ENCODE measurements around the gene CLNK.
"Not testable (repeated sequence)": the region's sequence is repeated elsewhere in the genome, so short reads cannot be mapped to it uniquely, and the experiment has no call there.

Gene CLNK

DNA sequence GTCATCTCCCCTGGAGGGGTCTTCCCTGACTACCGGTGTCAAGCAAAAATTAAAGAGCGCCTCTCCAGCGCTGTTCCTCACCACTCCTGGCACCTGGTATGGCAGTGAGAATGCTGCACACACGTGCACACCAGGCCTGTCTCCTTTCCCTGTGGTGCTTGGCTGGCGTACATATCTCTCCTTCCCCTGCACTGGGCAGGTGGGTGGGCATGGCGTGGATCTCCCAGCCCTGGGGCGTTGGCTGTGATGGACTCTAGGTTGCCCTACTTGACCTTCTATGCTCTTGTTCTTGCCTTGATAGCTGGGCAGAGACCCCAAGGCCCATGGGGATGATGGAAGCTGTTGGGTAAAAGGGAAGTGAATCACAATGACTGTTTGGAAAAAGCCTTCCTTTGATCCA is 109.2 kb downstream of the CLNK start:
- no peak for DNase-seq

DNA sequence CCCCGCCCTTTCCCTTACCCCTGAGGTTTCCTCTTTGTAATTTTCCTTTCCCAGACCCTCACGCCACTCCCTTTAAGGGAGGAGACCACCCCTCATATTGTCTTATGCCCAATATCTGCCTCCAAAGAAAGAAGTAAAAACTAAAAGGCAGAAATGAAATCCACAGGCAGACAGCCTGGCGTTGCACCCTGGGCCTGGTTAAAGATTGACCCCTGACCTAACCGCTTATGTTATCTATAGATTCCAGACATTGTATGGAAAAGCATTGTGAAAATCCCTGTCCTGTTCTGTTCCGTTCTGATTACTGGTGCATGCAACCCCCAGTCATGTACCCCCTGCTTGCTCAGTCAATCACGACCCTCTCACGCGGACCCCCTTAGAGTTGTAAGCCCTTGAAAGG is 110.0 kb downstream of the CLNK start:
- DNase-seq: not testable (repeated sequence)

DNA sequence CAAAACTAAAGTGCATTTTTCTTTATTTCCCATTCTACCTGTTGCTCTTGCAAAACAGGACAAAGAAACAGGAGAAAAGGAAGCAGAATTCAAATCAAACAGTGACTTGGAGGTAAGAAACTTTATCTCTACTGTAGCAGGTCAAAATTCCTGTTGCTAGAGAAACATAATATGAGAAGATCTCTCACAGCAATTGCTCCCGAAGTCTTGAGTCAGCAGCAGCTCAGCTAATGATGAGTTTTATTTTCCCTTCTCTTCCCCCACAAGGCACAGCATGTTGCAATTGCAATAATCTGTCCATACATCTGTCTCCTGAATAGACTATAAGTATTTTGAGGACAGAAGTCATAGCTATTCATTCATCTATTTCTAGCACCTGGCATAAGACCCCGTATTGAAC is 112.7 kb downstream of the CLNK start:
- DNase-seq: no peak

DNA sequence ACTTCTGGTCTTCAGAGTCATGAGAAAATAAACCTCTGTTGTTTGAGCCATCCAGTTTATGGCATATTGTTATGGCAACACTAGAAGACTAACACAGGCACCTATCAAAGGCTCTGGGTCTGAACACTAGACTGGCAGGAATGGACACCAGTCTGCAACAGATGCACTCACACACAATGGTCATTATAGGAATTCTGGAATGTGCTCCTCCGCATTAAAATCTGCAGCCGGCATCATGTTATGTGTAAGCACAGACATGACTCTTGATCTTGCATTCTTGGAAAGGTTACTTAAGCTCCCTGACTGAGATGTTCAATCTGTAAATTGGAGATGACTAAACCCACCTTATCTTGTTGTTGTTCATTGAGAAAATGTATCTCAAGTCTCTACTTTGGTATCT is 115.1 kb downstream of the CLNK start:
- DNase-seq: no peak

DNA sequence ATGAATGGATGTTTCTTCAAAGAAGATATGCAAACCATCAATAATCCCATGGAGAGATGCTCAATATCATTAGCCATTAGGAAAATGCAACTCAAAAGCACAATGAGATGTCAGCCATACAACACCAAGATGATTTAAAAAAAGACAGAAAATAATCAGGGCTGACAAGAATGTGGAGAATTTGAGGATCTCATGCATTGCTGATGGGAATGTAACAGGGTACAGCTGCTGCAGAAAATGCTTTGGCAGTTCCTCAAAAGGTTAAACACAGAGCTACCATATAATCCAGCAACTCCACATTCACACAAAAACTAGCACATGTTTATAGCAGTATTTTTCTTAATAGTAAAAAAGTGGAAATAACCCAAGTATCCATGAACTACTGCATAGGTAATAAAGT is 116.8 kb downstream of the CLNK start:
- DNase-seq: no peak

GRCh38 chr4:10565166-10565780 is 119.3 kb downstream of the CLNK start:
- no peak for DNase-seq

- DNase-seq: no peak
Measured at GRCh38 chr4:10554694-10555093, 129.9 kb downstream of the CLNK start.

- no peak for DNase-seq
Measured at GRCh38 chr4:10554121-10554520, 130.4 kb downstream of the CLNK start.

GRCh38 chr4:10552591-10553280 is 131.8 kb downstream of the CLNK start:
- no peak for DNase-seq

GRCh38 chr4:10535912-10536311 is 148.7 kb downstream of the CLNK start:
- DNase-seq: no peak

DNA sequence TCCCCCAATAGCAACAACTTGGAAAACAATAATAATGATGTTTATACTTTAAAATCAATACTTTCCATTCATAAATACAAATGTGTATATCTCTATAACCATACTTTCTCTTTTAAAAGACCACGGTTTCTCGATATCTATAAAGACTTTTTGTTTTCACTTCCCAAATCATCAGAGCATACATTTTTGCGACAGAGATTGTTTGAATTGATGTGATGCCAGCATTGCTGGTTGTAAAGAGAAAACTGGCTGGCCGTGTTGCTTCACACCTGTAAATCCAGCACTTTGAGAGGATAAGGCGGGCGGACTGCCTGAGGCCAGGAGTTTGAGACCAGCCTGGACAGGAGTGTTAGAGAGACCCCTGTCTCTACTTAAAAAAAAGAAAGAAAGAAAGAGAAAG is 149.7 kb downstream of the CLNK start:
- DNase-seq: no peak

GRCh38 chr4:10532155-10532554 is 152.4 kb downstream of the CLNK start:
- no peak for DNase-seq

DNA sequence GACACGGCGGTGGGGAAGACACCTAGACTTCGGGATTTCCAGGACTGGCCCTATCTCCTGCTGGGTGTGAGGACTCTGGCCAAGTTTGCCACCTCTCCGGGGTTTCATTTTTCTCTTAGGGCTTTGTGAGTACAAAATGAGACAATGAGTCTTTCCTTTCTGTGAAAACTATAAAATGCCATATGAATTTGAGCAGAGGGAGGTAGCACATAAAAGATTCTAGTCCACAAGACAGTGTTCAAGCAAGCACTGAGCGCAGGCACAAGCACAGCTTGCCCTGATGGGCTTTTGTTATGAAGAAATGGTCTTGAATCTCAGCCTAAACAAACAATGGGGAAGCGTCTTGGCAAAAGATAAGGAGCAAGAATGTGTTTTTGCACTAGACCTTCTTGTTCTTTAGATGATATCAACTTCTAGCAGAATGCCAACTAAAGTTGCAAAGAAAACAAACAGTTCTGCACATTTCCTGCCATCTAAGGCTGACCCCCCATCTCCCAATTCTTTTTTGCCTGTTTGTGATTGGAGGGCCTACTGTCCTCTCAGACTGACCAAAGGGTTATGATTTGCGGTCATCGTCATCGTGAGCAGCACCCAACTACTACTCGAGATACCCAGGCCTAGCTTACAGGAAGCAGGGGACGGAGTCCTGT is 154.3 kb downstream of the CLNK start:
- DNase-seq: no peak

- no peak for DNase-seq
Measured at GRCh38 chr4:10529291-10530136, 155.1 kb downstream of the CLNK start.

DNA sequence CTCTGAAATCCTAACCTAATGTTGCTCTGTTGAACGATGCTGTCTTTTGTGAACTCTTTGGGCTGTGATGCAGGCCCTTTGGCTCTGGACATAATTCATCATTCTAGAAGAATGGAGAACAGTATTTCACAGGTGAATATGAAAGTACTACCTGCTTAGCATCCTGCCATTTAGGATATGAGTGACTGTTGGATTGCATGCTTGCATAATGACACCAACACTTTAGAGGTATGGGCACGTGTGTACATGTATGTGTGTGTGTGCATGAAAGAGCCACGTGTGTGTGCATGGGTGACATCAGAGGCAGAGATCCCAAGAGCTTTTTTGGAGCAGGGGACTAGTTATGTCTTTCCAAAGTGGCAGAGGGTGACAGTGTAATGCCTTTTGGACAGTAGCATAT is 157.1 kb downstream of the CLNK start:
- no peak for DNase-seq

DNA sequence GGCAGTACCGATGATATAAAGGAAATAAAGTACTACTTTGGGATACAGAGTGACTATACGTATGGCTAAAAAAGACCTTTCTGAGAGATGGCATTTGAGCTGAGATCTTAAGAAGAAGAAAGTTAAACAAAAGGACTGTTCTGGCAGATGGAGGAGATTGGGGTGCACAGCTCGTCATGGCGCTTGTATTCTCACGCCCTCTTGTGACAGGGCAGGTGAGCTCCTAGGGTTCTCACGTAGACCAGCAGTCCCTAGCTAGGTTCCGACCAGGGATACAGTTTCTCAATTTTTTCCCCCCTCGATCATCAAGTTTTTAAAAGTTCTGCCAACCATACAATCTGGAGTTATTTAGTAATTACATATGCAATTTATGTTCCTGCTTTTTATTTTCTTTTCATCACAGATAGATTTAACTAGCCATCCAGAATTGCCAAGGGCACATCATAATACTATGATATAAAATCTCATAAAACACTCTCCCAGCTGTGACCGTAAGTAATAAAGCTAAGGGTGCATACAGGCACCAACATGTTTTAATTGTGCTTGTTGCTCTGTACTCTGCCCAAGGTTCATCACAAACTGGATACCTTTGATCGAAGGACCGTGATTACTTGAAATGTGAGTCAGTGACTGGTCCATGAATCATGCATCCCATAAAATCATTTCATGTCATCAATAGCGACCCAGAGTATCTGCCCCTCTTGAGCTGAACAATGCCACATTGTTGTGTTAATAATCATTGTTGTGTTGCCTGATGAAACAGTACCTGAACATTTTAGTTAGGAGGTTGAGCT is 157.9 kb downstream of the CLNK start:
- no peak for DNase-seq

GRCh38 chr4:10524196-10524833 is 160.3 kb downstream of the CLNK start:
- no peak for DNase-seq

- DNase-seq: no peak
Measured at GRCh38 chr4:10521424-10521823, 163.1 kb downstream of the CLNK start.

DNA sequence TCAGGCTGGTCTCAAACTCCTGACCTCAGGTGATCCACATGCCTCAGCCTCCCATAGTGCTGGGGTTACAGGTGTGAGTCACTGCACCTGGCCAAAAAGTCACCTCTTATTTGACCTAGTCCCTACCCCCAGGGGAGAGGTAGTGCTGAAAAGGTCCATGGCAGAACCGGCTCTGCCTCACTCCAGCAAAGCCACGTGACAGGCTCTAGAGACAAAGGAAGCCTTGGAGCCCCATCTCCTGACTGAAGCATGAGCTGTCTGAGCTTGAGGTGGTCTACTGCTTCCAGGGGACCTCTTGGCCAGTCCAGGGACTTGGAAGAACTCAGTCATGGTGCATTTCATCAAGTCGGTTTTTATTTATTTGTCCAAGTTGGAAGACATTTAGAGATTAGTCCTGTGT is 174.8 kb downstream of the CLNK start:
- no peak for DNase-seq

- DNase-seq: no peak
Measured at GRCh38 chr4:10506077-10506476, 178.5 kb downstream of the CLNK start.

DNA sequence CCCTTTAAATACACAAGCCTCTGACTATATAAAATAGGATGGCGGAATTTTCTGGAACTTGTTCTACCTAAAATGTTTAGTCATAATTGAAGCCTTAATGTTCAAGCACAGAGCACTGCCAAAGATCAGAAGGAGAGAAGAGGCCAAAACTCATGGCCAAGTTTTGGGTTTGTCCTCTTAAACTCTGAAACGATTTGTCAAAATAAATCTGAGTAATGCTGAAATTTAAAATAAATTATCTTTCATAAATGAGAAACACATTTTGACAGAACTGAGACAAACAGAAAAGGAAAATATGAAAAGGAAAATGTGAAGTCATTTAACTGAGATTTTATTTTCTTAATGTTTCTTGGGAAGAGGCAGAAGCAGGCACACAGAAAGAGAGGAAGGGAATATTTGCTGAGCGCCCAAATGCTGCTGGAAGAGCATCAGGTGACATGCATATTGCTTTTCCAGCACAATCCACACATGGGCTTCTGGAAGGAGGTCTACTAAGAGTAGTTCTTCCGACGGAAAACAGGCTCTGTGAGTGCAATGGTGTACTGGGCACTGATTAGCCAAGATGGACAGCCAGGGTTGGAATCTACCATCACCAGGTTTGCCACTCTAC is 179.9 kb downstream of the CLNK start:
- no peak for DNase-seq

- no peak for DNase-seq
Measured at GRCh38 chr4:10502717-10503116, 181.9 kb downstream of the CLNK start.

All from right forelimb (tissue), 1 donor.